H1 (cell line): ENCODE measurements around the gene EIF3B. TPM values are rescaled to one million over a fixed set of nuclear protein-coding genes. Genes with fewer than 3 reads are reported as not detected.

Experiments used
- ATF3 ChIP-seq: IDR thresholded peaks from 2 replicates; pipeline ENCODE4 v1.6.1; 2011; ENCODE audit warnings: low read depth, mild to moderate bottlenecking, low read length; ENCODE audit not compliant: insufficient read depth
- BCL11A ChIP-seq, 2 experiments: IDR thresholded peaks; one replicate each; pipeline ENCODE4 v1.6.1; 2011; ENCODE audit warnings: low read depth in 2 of 2, low read length in 2 of 2, mild to moderate bottlenecking in 2 of 2
- CHD2 ChIP-seq: IDR thresholded peaks from 2 replicates; pipeline ENCODE4 v1.6.1; 2012; ENCODE audit warnings: low read length, improper control_type of control experiment
- EGR1 ChIP-seq: IDR thresholded peaks from 2 replicates; pipeline ENCODE4 v1.6.1; 2011; ENCODE audit warnings: low read depth, low read length, borderline replicate concordance
- GTF2F1 ChIP-seq: IDR thresholded peaks from 2 replicates; pipeline ENCODE4 v1.6.1; 2012; ENCODE audit warnings: low read depth, low read length, improper control_type of control experiment, borderline replicate concordance
- KDM1A ChIP-seq: fragments of 200-600, 300-600 bp; sonication (generic); IDR thresholded peaks from 2 replicates; pipeline ENCODE4 v1.7.1; 2016; ENCODE audit warnings: mild to moderate bottlenecking, low read length, borderline replicate concordance
- RBBP5 ChIP-seq: IDR thresholded peaks from 2 replicates; pipeline ENCODE4 v1.7.1; 2012; ENCODE audit warnings: low read depth, mild to moderate bottlenecking, inconsistent platforms, low read length, moderate library complexity, borderline replicate concordance
- TAF1 ChIP-seq: IDR thresholded peaks from 2 replicates; pipeline ENCODE4 v1.6.1; 2011; ENCODE audit warnings: mild to moderate bottlenecking, low read depth, low read length
- polyA plus RNA-seq, 7 experiments: library from polyadenylated mRNA; depleted of rRNA in 3 of 7; stranded (reverse) in 5 of 7; unstranded in 2 of 7; fragments of >200 nt in 5 of 7; fragments of 200-250 nt in 2 of 7; gene quantifications; 1 replicate in 5 of 7; 2 replicates in 1 of 7; 4 replicates in 1 of 7; pipeline versions ENCODE4 v1.2.1 to v1.2.3, GENCODE V29; 2011 to 2013; ENCODE audit warnings: missing spikeins in 2 of 7, mixed read lengths in 2 of 7
- total RNA-seq: library from RNA; stranded (reverse); fragmentation: NEBNext Ultra II Directional; extraction: Animal tissue kit (Norgen Biotek cat#: 25700); gene quantifications from 2 replicates; pipeline ENCODE4 v1.2.1, GENCODE V29; 2021

Gene EIF3B
- total and polyA plus RNA-seq, 2 of the 8 experiments (the other 6 are each of a cell fraction or from before 2014, with no cell fraction given): 167 to 316 TPM

GRCh38 chr7:2411815-2412586 lies 57.4 kb downstream of the EIF3B start (continued):
- TF ChIP-seq KDM1A (no peak), RBBP5 (no peak), CHD2 (no peak), TAF1 (no peak), GTF2F1 (no peak), ATF3 (no peak), EGR1 (no peak), BCL11A (IDR thresholded peaks at IDR 0.05; ENCODE audit: low read depth in 2 of 2, low read length in 2 of 2) (no peak)
- TF ChIP-seq, all 59 proteins: peak for 0
